ENCODE results near the gene GLG1. TPM values are rescaled to one million over a fixed set of nuclear protein-coding genes. Genes with fewer than 3 reads are reported as not detected.
A peak's percentile ranks its signal among the peaks of the same experiment; 100 is the strongest.
"Not testable (repeated sequence)": the region's sequence is repeated elsewhere in the genome, so short reads cannot be mapped to it uniquely, and the experiment has no call there.

The GLG1 gene
- 25.5 TPM for polyA plus RNA-seq (2012; ENCODE audit: missing spikeins)

- FAIRE-seq: peak; percentile 53
- DNase-seq (ENCODE audit: insufficient read length): peak; percentile 81
These were observed at the start of gene GLG1 for GRCh38 chr16:74606521-74607309. GLG1 (minus strand) TSS chr16:74607114; CDS start chr16:74607094, 20 bp downstream.

GRCh38 chr16:74654536-74655050 lies 47.7 kb upstream of the GLG1 start:
- DNase-seq (ENCODE audit: insufficient read length) (no peak), FAIRE-seq (no peak)
- TF ChIP-seq POLR2A (IDR thresholded peaks at IDR 0.05; ENCODE audit: low read depth, low read length) (no peak), POLR2AphosphoS5 (IDR thresholded peaks at IDR 0.05; ENCODE audit: low read depth, low read length) (no peak), TAF1 (IDR thresholded peaks at IDR 0.05; ENCODE audit: borderline replicate concordance, low read depth, low read length) (no peak)

More at GRCh38 chr16:74606521-74607309, at the start of gene GLG1:
- peak; percentile 84; the same call in 1 of the 2 replicates for TF ChIP-seq TAF1 (IDR thresholded peaks at IDR 0.05; ENCODE audit: borderline replicate concordance, low read depth, low read length)
- peak; percentile 96 for TF ChIP-seq POLR2A (IDR thresholded peaks at IDR 0.05; ENCODE audit: low read depth, low read length)
- peak; percentile 90 for TF ChIP-seq POLR2AphosphoS5 (IDR thresholded peaks at IDR 0.05; ENCODE audit: low read depth, low read length)

- FAIRE-seq; DNase-seq (ENCODE audit: insufficient read length): not testable (repeated sequence)
These were observed 46.0 kb upstream of the GLG1 start for GRCh38 chr16:74652883-74653282.

- no peak for TF ChIP-seq TAF1 (IDR thresholded peaks at IDR 0.05; ENCODE audit: borderline replicate concordance, low read depth, low read length)
- TF ChIP-seq POLR2A (IDR thresholded peaks at IDR 0.05; ENCODE audit: low read depth, low read length): no peak
- no peak for DNase-seq (ENCODE audit: insufficient read length)
- no peak for FAIRE-seq
These were observed 45.3 kb upstream of the GLG1 start for GRCh38 chr16:74652249-74652648.

- TF ChIP-seq POLR2AphosphoS5 (IDR thresholded peaks at IDR 0.05; ENCODE audit: low read depth, low read length) (no peak), TAF1 (IDR thresholded peaks at IDR 0.05; ENCODE audit: borderline replicate concordance, low read depth, low read length) (no peak), POLR2A (IDR thresholded peaks at IDR 0.05; ENCODE audit: low read depth, low read length) (no peak)
- no peak for FAIRE-seq
- no peak for DNase-seq (ENCODE audit: insufficient read length)
These were observed 44.9 kb upstream of the GLG1 start for GRCh38 chr16:74651841-74652240.

GRCh38 chr16:74650966-74651567 lies 44.2 kb upstream of the GLG1 start:
- no peak for FAIRE-seq

GRCh38 chr16:74649839-74650504 lies 43.1 kb upstream of the GLG1 start:
- TF ChIP-seq POLR2AphosphoS5 (IDR thresholded peaks at IDR 0.05; ENCODE audit: low read depth, low read length) (no peak), TAF1 (IDR thresholded peaks at IDR 0.05; ENCODE audit: borderline replicate concordance, low read depth, low read length) (no peak), POLR2A (IDR thresholded peaks at IDR 0.05; ENCODE audit: low read depth, low read length) (no peak)
- DNase-seq (ENCODE audit: insufficient read length) (no peak), FAIRE-seq (no peak)

More at GRCh38 chr16:74650966-74651567, 44.2 kb upstream of the GLG1 start:
- DNase-seq (ENCODE audit: insufficient read length): no peak
- no peak for TF ChIP-seq POLR2AphosphoS5 (IDR thresholded peaks at IDR 0.05; ENCODE audit: low read depth, low read length)
- TF ChIP-seq POLR2A (IDR thresholded peaks at IDR 0.05; ENCODE audit: low read depth, low read length): no peak
- no peak for TF ChIP-seq TAF1 (IDR thresholded peaks at IDR 0.05; ENCODE audit: borderline replicate concordance, low read depth, low read length)

GRCh38 chr16:74641969-74642368 lies 35.1 kb upstream of the GLG1 start:
- TF ChIP-seq POLR2AphosphoS5 (IDR thresholded peaks at IDR 0.05; ENCODE audit: low read depth, low read length) (no peak), POLR2A (IDR thresholded peaks at IDR 0.05; ENCODE audit: low read depth, low read length) (no peak), TAF1 (IDR thresholded peaks at IDR 0.05; ENCODE audit: borderline replicate concordance, low read depth, low read length) (no peak)
- DNase-seq (ENCODE audit: insufficient read length) (no peak), FAIRE-seq (no peak)

GRCh38 chr16:74637742-74638453 lies 31.0 kb upstream of the GLG1 start:
- no peak for TF ChIP-seq TAF1 (IDR thresholded peaks at IDR 0.05; ENCODE audit: borderline replicate concordance, low read depth, low read length)
- no peak for FAIRE-seq

GRCh38 chr16:74635303-74635702 lies 28.4 kb upstream of the GLG1 start:
- no peak for DNase-seq (ENCODE audit: insufficient read length)
- TF ChIP-seq POLR2A (IDR thresholded peaks at IDR 0.05; ENCODE audit: low read depth, low read length): no peak
- no peak for TF ChIP-seq TAF1 (IDR thresholded peaks at IDR 0.05; ENCODE audit: borderline replicate concordance, low read depth, low read length)
- TF ChIP-seq POLR2AphosphoS5 (IDR thresholded peaks at IDR 0.05; ENCODE audit: low read depth, low read length): no peak
- FAIRE-seq: no peak

More at GRCh38 chr16:74637742-74638453, 31.0 kb upstream of the GLG1 start:
- DNase-seq (ENCODE audit: insufficient read length): no peak

GRCh38 chr16:74633686-74634085 lies 26.8 kb upstream of the GLG1 start:
- FAIRE-seq (no peak), DNase-seq (ENCODE audit: insufficient read length) (no peak)
- TF ChIP-seq TAF1 (IDR thresholded peaks at IDR 0.05; ENCODE audit: borderline replicate concordance, low read depth, low read length) (no peak), POLR2AphosphoS5 (IDR thresholded peaks at IDR 0.05; ENCODE audit: low read depth, low read length) (no peak), POLR2A (IDR thresholded peaks at IDR 0.05; ENCODE audit: low read depth, low read length) (no peak)
